ENCODE data around the gene GRIK4. TPM values are rescaled to one million over a fixed set of nuclear protein-coding genes. Genes with fewer than 3 reads are reported as not detected.

The GRIK4 gene
- total and polyA plus RNA-seq, 2 experiments from 2014 or later, result not detected

GRCh38 chr11:120513436-120514315, 2.1 kb downstream of the GRIK4 start:
- Histone ChIP-seq H2AFZ (no peak overlapping the region), H4K20me1 (ENCODE audit: insufficient read depth) (no peaks in the 10 kb centered on the region), H3K9me2 (ENCODE audit: insufficient read depth) (no peaks in the 10 kb centered on the region), H3K4me3 (no peak overlapping the region), H3F3A (ENCODE audit: insufficient read depth) (no peaks in the 10 kb centered on the region), H3K27ac (no peak overlapping the region), H3K79me2 (ENCODE audit: insufficient read depth) (no peaks in the 10 kb centered on the region), H3K9me3 (ENCODE audit: low read depth) (no peaks in the 10 kb centered on the region), H3K9ac (no peak overlapping the region), H3K4me1 (ENCODE audit: insufficient read depth) (no peaks in the 10 kb centered on the region), H3K36me3 (ENCODE audit: low read depth) (no peaks in the 10 kb centered on the region), H3K4me2 (ENCODE audit: unreplicated experiment) (no peak overlapping the region), H3K27me3 (replicated peaks; ENCODE audit: insufficient read depth) (peaks cover 11% of the 10 kb centered on the region)
- no peak for TF ChIP-seq EZH2 (IDR thresholded peaks at IDR 0.05; ENCODE audit: insufficient read depth, poor library complexity, severe bottlenecking)
- no peak for TF ChIP-seq EZH2phosphoT487 (IDR thresholded peaks at IDR 0.05; ENCODE audit: insufficient read depth, low read depth)
- WGBS, 2 experiments (ENCODE audit: low coverage in 1 of 2, low lambda C conversion rate in 2 of 2, missing lambda C conversion rate in 2 of 2), result 83 to 85% methylated on average over 19 of the region's 19 CpGs
- in situ Hi-C loops (cut with MboI), result loop anchor here (25.0 kb wide), 1 partner anchor 599 kb away; the partner anchor contains the start of gene TECTA
- no peak for DNase-seq

GRCh38 chr11:120514541-120515121, 3.1 kb downstream of the GRIK4 start:
- Histone ChIP-seq H3K9ac (no peak overlapping the region), H2AFZ (no peak overlapping the region), H4K20me1 (ENCODE audit: insufficient read depth) (no peaks in the 10 kb centered on the region), H3K79me2 (ENCODE audit: insufficient read depth) (no peaks in the 10 kb centered on the region), H3K4me1 (ENCODE audit: insufficient read depth) (no peaks in the 10 kb centered on the region), H3K9me3 (ENCODE audit: low read depth) (no peaks in the 10 kb centered on the region), H3F3A (ENCODE audit: insufficient read depth) (no peaks in the 10 kb centered on the region), H3K27ac (no peak overlapping the region), H3K27me3 (replicated peaks; ENCODE audit: insufficient read depth) (peaks cover 8% of the 10 kb centered on the region), H3K4me3 (no peak overlapping the region), H3K36me3 (ENCODE audit: low read depth) (no peaks in the 10 kb centered on the region), H3K4me2 (ENCODE audit: unreplicated experiment) (no peak overlapping the region), H3K9me2 (ENCODE audit: insufficient read depth) (no peaks in the 10 kb centered on the region)
- no peak for TF ChIP-seq EZH2 (IDR thresholded peaks at IDR 0.05; ENCODE audit: insufficient read depth, poor library complexity, severe bottlenecking)
- TF ChIP-seq EZH2phosphoT487 (IDR thresholded peaks at IDR 0.05; ENCODE audit: insufficient read depth, low read depth), result no peak
- in situ Hi-C loops (cut with MboI), result loop anchor here (25.0 kb wide), 1 partner anchor 598 kb away; the partner anchor contains the start of gene TECTA
- no peak for DNase-seq
- 67% methylated on average over 14 of the region's 14 CpGs for WGBS, 2 experiments (ENCODE audit: low coverage in 1 of 2, low lambda C conversion rate in 2 of 2, missing lambda C conversion rate in 2 of 2)

DNA sequence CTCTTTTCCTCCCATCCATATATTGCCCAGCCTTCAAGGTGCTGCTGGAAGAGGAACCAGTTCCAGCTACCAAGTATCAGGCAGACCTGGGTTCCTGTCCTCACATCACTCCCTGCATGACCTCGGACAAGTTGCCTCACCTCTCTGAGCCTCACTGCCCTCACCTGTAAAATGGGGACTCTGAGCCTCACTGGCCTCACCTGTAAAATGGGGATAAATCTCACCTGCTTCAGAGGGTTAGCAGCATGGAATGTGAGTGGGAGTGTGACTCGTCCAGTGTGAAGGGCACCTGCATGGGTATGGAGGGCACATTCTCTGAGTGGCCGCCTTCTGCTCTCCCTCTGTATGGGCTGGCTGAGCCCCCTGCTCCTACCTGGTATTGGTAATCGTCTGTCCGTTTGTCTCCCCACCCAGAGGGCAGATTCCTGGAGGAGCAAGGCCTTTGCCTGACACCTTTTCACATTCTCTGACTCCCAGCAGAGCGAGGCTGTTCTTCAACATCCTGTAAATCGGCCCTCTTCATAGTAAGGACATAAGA, 3.7 kb downstream of the GRIK4 start:
- no peak overlapping the region for H3K27ac ChIP-seq
- H3K79me2 ChIP-seq (ENCODE audit: insufficient read depth), result no peaks in the 10 kb centered on the region
- H3F3A ChIP-seq (ENCODE audit: insufficient read depth), result no peaks in the 10 kb centered on the region
- H3K4me2 ChIP-seq (ENCODE audit: unreplicated experiment), result no peak overlapping the region
- no peaks in the 10 kb centered on the region for H3K4me1 ChIP-seq (ENCODE audit: insufficient read depth)
- no peaks in the 10 kb centered on the region for H3K9me3 ChIP-seq (ENCODE audit: low read depth)
- WGBS, 2 experiments (ENCODE audit: low coverage in 1 of 2, low lambda C conversion rate in 2 of 2, missing lambda C conversion rate in 2 of 2), result 67 to 71% methylated on average over 7 of the region's 7 CpGs
- no peaks in the 10 kb centered on the region for H4K20me1 ChIP-seq (ENCODE audit: insufficient read depth)
- H3K9me2 ChIP-seq (ENCODE audit: insufficient read depth), result no peaks in the 10 kb centered on the region
- no peak overlapping the region for H3K9ac ChIP-seq
- H3K4me3 ChIP-seq, result no peak overlapping the region
- in situ Hi-C loops (cut with MboI), result loop anchor here (25.0 kb wide), 1 partner anchor 597 kb away; the partner anchor contains the start of gene TECTA
- no peak for DNase-seq
- H2AFZ ChIP-seq, result no peak overlapping the region
- H3K36me3 ChIP-seq (ENCODE audit: low read depth), result no peaks in the 10 kb centered on the region
- H3K27me3 ChIP-seq (replicated peaks; ENCODE audit: insufficient read depth), result peaks cover 8% of the 10 kb centered on the region
- no peak for TF ChIP-seq EZH2phosphoT487 (IDR thresholded peaks at IDR 0.05; ENCODE audit: insufficient read depth, low read depth)
- TF ChIP-seq EZH2 (IDR thresholded peaks at IDR 0.05; ENCODE audit: insufficient read depth, poor library complexity, severe bottlenecking), result no peak
